ENCODE results near the gene PDZK1. TPM values are rescaled to one million over a fixed set of nuclear protein-coding genes. Genes with fewer than 3 reads are reported as not detected.
"Not testable (repeated sequence)": the region's sequence is repeated elsewhere in the genome, so short reads cannot be mapped to it uniquely, and the experiment has no call there.

Gene PDZK1
- total RNA-seq, 1 donor from 2014 or later, result 111 TPM

GRCh38 chr1:145710291-145711027 is 3.3 kb upstream of the PDZK1 start:
- DNase-seq (ENCODE audit: low spot score), result no peak

DNA sequence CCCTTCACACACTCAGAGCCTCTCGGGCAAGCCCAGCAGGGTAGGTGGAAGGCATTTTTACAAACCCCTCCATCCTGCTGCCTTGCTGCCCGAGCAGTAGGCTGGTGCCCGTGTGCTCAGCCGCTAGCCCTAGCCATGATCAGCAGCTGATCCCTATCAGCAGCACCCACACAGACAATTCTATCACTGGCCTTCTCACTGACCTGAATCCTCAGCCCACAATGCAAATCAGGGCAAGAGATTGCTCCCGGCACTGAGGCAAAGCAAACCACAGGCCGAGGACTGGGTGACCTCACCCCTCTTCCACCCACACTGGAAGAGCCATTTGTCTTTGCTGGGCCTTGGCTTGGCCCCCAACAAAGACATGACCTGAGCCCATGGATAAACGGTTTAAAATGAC is 895 bp upstream of the PDZK1 start:
- no peak for DNase-seq (ENCODE audit: low spot score)

- peak; percentile 37 for DNase-seq (ENCODE audit: low spot score)
These were observed 993 bp downstream of the PDZK1 start for GRCh38 chr1:145706086-145706664.

DNA sequence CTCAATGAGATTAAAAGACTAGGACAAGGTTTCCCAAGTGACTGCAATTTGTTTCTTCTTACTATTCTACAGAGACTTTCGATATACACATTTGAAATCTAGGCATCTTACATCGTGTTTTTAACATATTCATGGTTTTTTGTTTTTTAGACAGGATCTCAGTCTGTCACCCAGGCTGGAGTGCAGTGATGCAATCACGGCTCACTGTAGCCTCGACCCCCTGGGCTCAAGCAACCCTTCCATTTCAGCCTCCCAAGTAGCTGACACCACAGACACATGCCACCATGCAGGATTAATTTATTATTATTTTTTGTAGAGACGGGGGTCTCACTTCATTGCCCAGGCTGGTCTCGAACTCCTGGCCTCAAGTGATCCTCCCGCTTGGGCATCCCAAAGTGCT is 1.5 kb downstream of the PDZK1 start:
- DNase-seq (ENCODE audit: low spot score), result no peak

- no peak for DNase-seq (ENCODE audit: low spot score)
These were observed 4.3 kb downstream of the PDZK1 start for GRCh38 chr1:145702826-145703225.

DNA sequence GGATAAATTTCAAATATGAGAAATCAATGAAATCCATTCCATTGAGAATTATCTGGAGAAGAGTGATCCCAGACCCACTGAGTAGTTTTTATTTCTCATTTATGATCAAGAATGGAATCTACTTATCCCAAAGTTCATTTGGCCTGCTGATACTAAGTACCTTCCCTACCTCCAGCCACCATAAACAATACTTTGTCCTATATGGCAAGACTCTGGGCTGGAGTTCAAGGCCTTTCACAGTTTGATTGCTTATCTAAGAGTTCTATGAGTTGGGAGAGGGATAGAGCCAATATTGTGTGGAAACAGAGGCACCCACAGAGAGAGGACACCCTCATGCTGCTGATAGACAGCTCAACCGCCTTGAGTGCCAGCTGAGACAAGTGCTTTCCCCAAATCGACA is 5.1 kb downstream of the PDZK1 start:
- DNase-seq (ENCODE audit: low spot score), result no peak

- no peak for DNase-seq (ENCODE audit: low spot score)
These were observed 5.8 kb downstream of the PDZK1 start for GRCh38 chr1:145701306-145701862.

DNA sequence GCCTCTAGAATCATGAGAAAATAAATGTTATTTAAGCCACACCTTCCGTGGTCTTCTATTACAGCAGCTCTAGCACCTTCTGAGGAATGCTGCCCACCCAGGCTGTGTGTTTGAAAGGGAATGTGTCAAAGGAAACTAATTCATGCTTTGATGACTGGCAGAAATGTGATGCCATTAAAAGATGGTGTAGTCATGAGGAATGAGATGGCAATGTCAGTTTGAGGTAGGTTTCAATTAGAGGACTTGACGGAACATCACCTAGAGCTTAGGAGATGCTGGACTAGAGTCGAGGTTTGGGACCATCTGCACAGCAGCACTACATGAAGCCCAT is 10.6 kb downstream of the PDZK1 start:
- DNase-seq (ENCODE audit: low spot score), result no peak

GRCh38 chr1:145695821-145696629 is 11.1 kb downstream of the PDZK1 start:
- DNase-seq (ENCODE audit: low spot score), result no peak

GRCh38 chr1:145692785-145693443 is 14.3 kb downstream of the PDZK1 start:
- no peak for DNase-seq (ENCODE audit: low spot score)

GRCh38 chr1:145690587-145691558 is 16.3 kb downstream of the PDZK1 start:
- DNase-seq (ENCODE audit: low spot score), result no peak

- DNase-seq (ENCODE audit: low spot score), result no peak
These were observed 17.2 kb downstream of the PDZK1 start for GRCh38 chr1:145689922-145690321.

DNA sequence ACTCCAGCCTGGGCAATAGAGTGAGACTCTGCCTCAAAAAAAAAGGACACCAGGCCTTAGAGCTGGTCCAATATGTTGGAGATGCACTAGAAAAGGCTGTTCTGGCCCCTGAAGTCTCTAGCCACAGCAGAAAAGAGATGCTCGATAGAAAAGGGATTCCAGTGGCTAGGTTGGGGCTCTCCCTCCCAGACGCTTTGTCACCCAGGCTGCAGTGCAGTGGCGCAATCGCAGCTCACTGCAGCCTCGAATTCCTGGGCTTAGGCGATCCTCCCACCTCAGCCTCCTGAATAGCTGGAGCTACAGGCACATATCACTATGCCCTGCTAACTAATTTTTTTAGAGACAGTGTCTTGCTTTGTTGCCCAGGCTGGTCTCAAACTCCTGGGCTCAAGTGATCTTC is 18.2 kb downstream of the PDZK1 start:
- DNase-seq (ENCODE audit: low spot score), result no peak

- no peak for DNase-seq (ENCODE audit: low spot score)
These were observed 18.8 kb downstream of the PDZK1 start for GRCh38 chr1:145688328-145688727.

- DNase-seq (ENCODE audit: low spot score), result not testable (repeated sequence)
These were observed 21.1 kb downstream of the PDZK1 start for GRCh38 chr1:145686078-145686477.

DNA sequence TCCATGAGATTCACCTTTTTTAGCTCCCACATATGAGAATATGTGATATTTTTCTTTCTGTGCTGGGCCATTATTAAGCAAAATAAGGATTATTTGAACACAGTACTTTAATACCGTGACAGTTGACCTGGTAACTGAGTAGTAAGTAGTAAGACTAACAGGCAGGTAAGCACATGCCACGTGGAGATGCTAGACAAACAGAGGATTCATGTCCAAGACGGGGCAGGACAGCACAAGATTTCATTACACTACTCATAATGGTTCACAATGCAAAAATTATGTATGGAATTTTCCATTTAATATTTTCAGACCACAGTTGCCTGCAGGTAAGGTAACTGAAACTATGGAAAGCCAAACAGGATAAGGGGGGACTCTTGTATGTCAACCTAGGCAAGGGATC is 22.3 kb downstream of the PDZK1 start:
- DNase-seq (ENCODE audit: low spot score), result not testable (repeated sequence)

GRCh38 chr1:145673217-145673616 is 34.0 kb downstream of the PDZK1 start:
- DNase-seq (ENCODE audit: low spot score), result not testable (repeated sequence)

DNA sequence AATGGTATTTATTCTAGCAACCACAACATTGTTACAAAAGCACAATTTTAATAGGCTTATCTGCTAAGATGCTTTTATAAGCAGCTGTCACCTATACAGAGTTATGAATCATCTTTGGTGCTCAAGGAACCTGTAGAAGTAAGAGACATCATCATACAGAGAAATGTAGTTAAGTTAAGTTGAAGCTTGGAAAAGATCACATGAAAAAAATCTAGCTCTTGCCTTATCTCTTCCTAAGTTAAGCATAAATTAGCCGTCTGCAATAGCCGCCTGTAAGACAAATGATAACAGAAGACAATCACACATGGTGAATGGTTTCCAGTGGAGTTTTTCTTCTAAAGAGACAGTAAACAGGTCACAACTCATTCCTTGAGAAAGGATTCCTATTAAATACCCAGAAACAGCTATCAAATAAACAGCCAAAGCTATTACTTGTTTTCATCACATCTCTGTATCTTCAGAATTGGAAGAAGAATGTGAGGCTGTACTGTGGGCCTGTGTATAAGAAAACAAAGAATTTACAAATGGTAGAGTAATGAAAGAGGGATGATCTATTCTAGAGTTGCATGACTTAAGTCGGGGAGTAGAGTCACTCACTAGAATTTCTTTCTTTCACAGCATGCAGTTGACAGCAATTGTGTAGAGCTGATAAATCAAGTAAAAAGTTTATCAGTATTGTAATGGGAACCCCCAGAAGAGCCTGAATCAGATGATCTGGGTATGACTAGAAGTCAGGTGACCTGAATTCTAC is 36.0 kb downstream of the PDZK1 start:
- not testable (repeated sequence) for DNase-seq (ENCODE audit: low spot score)

DNA sequence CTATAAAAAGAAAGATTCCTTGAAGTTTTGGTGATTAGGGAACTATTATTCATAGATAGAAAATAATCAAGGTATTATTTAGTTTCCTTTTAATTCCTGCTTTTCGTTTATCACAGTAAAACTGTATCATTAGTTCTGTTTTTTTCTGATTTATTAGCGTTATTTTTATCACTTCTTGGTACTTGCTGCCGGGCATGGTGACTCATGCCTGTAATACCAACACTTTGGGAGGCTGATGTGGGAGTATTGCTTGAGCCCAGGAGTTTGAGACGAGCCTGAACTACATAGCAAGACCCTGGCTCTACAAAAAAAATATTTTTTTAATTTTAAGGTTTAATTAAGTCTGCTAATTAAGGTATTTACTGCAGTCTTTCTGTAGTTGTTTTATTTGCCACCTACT is 42.2 kb downstream of the PDZK1 start:
- DNase-seq (ENCODE audit: low spot score), result not testable (repeated sequence)

- DNase-seq (ENCODE audit: low spot score), result not testable (repeated sequence)
These were observed 44.7 kb downstream of the PDZK1 start for GRCh38 chr1:145662502-145662901.
